Fibroblast of lung (primary cell): ENCODE data around the gene ARHGAP10. TPM values are rescaled to one million over a fixed set of nuclear protein-coding genes. Genes with fewer than 3 reads are reported as not detected.

Source experiments
- DNase-seq, 2 donors: peaks; one replicate each; pipeline versions ENCODE4 v3.0.0 to v3.0.0-alpha.2; 2010; ENCODE audit warnings: low read depth in 2 of 2
- H2AFZ ChIP-seq: 2 replicates; pipeline ENCODE4 v1.5.1; 2012; ENCODE audit warnings: low read length, control low read depth, inconsistent platforms
- H3K27ac ChIP-seq: 2 replicates; pipeline ENCODE4 v1.5.1; 2011; ENCODE audit warnings: low read length, control low read depth; ENCODE audit not compliant: insufficient read depth
- H3K27me3 ChIP-seq: 2 replicates; pipeline ENCODE4 v1.5.1; 2011; ENCODE audit warnings: mild to moderate bottlenecking, low read length; ENCODE audit not compliant: control insufficient read depth, insufficient read depth
- H3K36me3 ChIP-seq: 2 replicates; pipeline ENCODE4 v1.5.1; 2011; ENCODE audit warnings: low read length; ENCODE audit not compliant: control insufficient read depth, insufficient read depth
- H3K4me1 ChIP-seq: 2 replicates; pipeline ENCODE4 v1.5.1; 2011; ENCODE audit warnings: low read length; ENCODE audit not compliant: control insufficient read depth, insufficient read depth; ENCODE audit errors: extremely low read depth
- H3K4me2 ChIP-seq: 2 replicates; pipeline ENCODE4 v1.5.1; 2011; ENCODE audit warnings: low read length, control low read depth; ENCODE audit not compliant: insufficient read depth; ENCODE audit errors: extremely low read depth
- H3K4me3 ChIP-seq, 4 experiments: fragments of 200-600 bp in 1 of 4; sonication (generic) in 1 of 4; replicated peaks in 1 of 4; 2 replicates each; pipeline ENCODE4 v1.5.1; 2011 to 2016; ENCODE audit warnings: low read length in 4 of 4, low read depth in 3 of 4, mild to moderate bottlenecking in 3 of 4, control low read depth in 2 of 4, inconsistent platforms in 1 of 4, mixed read lengths in 1 of 4; ENCODE audit not compliant: insufficient read depth in 1 of 4; ENCODE audit errors: control extremely low read depth in 1 of 4
- H3K79me2 ChIP-seq: 2 replicates; pipeline ENCODE4 v1.5.1; 2012; ENCODE audit warnings: mild to moderate bottlenecking, low read length, inconsistent platforms; ENCODE audit not compliant: control insufficient read depth, insufficient read depth
- H3K9ac ChIP-seq: 2 replicates; pipeline ENCODE4 v1.5.1; 2011; ENCODE audit warnings: mild to moderate bottlenecking, low read length, control low read depth; ENCODE audit not compliant: insufficient read depth
- H3K9me3 ChIP-seq: 2 replicates; pipeline ENCODE4 v1.5.1; 2012; ENCODE audit warnings: low read depth, low read length; ENCODE audit not compliant: control insufficient read depth, insufficient read depth
- H4K20me1 ChIP-seq: 2 replicates; pipeline ENCODE4 v1.5.1; 2011; ENCODE audit warnings: low read length; ENCODE audit not compliant: control insufficient read depth, insufficient read depth; ENCODE audit errors: extremely low read depth
- EZH2 ChIP-seq: IDR thresholded peaks from 2 replicates; pipeline ENCODE4 v1.5.1; 2012; ENCODE audit warnings: low read length, control low read depth, mild to moderate bottlenecking; ENCODE audit errors: missing control alignments
- polyA plus RNA-seq, 2 donors: library from polyadenylated mRNA; depleted of rRNA in 1 of 2; stranded (reverse) in 1 of 2; unstranded in 1 of 2; fragments of >200 nt; gene quantifications; 2 replicates each; pipeline ENCODE4 v1.2.1, GENCODE V29; 2011 to 2012; ENCODE audit warnings: missing spikeins in 1 of 2
- total RNA-seq: library from RNA; depleted of rRNA; stranded (reverse); fragments of >200 nt; gene quantifications from 2 replicates; pipeline ENCODE4 v1.2.1, GENCODE V29; 2014
- TF ChIP-seq, protein P1 (sequence below), 2 donors: IDR thresholded peaks in 1 of 2; conservative IDR thresholded peaks in 1 of 2; 1 replicate in 1 of 2; 2 replicates in 1 of 2; pipeline ENCODE4 v1.5.1; 2011 to 2012; ENCODE audit warnings: low read length in 2 of 2, control low read depth in 1 of 2, inconsistent platforms in 1 of 2, low read depth in 1 of 2, mild to moderate bottlenecking in 1 of 2

The ARHGAP10 gene
- total and polyA plus RNA-seq, 2 donors (not counting 1 experiment from before 2014, with no cell fraction given), result 21.6 to 35.8 TPM

DNA sequence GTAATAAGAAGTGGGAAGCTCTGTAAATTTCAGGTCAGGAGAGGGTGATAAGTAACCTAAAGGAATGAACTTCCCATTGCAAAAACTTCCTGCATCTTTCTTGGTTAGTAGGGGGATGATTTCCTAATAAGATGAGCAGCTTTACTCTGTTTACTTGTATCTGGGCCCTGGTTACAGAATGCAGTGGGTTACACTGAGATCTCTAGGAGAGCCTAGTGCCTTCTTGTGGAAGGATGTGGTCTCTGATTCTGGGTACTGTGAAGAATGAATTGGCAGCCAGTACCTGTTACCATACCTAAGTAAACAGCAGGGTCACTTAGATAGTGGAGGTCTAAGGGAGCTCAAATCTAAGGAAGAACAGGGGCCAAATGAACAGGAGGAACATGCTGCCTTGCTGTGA is 320.6 kb downstream of the ARHGAP10 start:
- H4K20me1 ChIP-seq, result no peaks in the 10 kb centered on the region
- H3K4me1 ChIP-seq, result no peaks in the 10 kb centered on the region
- H3K36me3 ChIP-seq, result no peaks in the 10 kb centered on the region
- H3K27me3 ChIP-seq, result no peaks in the 10 kb centered on the region
- no peak overlapping the region for H2AFZ ChIP-seq
- no peak overlapping the region for H3K4me3 ChIP-seq
- no peak overlapping the region for H3K4me2 ChIP-seq
- no peak overlapping the region for H3K9ac ChIP-seq
- DNase-seq, result peak in 1 of 2 donors; percentile 31
- no peak overlapping the region for H3K27ac ChIP-seq
- TF ChIP-seq, protein P1, sequence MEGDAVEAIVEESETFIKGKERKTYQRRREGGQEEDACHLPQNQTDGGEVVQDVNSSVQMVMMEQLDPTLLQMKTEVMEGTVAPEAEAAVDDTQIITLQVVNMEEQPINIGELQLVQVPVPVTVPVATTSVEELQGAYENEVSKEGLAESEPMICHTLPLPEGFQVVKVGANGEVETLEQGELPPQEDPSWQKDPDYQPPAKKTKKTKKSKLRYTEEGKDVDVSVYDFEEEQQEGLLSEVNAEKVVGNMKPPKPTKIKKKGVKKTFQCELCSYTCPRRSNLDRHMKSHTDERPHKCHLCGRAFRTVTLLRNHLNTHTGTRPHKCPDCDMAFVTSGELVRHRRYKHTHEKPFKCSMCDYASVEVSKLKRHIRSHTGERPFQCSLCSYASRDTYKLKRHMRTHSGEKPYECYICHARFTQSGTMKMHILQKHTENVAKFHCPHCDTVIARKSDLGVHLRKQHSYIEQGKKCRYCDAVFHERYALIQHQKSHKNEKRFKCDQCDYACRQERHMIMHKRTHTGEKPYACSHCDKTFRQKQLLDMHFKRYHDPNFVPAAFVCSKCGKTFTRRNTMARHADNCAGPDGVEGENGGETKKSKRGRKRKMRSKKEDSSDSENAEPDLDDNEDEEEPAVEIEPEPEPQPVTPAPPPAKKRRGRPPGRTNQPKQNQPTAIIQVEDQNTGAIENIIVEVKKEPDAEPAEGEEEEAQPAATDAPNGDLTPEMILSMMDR (conservative IDR thresholded peaks at IDR 0.05 in 1 of 2, IDR thresholded peaks at IDR 0.05 in 1 of 2; ENCODE audit: low read depth in 1 of 2, low read length in 2 of 2), result peak in 1 of 2 donors; percentile 14
- no peak for TF ChIP-seq EZH2
- no peaks in the 10 kb centered on the region for H3K9me3 ChIP-seq
- H3K79me2 ChIP-seq, result peaks cover 2% of the 10 kb centered on the region

DNA sequence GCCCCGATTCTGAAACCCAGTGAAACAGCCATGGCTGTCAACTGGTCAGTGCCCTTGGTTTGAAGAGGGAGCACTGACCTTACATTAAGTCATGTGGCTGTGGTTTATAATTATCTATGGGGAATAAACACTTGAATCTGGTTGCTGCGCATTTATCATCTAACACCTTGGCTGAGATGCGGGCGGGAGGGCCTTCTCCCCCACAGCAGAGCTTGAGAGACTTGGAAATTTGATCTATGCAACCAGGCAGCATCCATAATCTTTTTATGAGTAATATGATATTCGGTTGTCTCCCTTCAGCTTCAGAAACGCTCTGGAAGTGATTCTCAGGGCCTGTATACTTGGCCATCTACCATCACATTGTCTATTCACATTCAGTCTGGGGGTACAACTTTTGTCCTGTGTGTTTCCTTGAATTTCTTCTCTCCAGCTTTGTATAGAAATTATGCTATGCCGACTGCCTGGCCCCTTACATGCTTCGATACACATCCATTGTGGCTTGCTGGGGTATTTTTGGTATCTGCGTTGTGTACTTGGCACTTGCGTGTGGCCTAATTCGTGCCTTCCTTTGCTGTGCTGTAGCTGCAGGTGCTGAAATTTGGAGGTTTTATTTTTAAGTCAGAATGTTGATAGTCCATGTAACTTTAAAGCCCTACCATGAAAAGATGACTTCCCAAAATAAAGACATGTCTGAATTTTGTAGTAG is 321.6 kb downstream of the ARHGAP10 start:
- Histone ChIP-seq H3K4me1 (no peaks in the 10 kb centered on the region), H3K79me2 (peaks cover 2% of the 10 kb centered on the region), H3K36me3 (no peaks in the 10 kb centered on the region), H3K4me3 (no peak overlapping the region), H3K27me3 (no peaks in the 10 kb centered on the region), H3K27ac (no peak overlapping the region), H3K9me3 (no peaks in the 10 kb centered on the region), H4K20me1 (no peaks in the 10 kb centered on the region), H3K9ac (no peak overlapping the region), H3K4me2 (no peak overlapping the region), H2AFZ (no peak overlapping the region)
- TF ChIP-seq, protein P1 (conservative IDR thresholded peaks at IDR 0.05 in 1 of 2, IDR thresholded peaks at IDR 0.05 in 1 of 2; ENCODE audit: low read depth in 1 of 2, low read length in 2 of 2), result no peak
- TF ChIP-seq EZH2, result no peak
- DNase-seq, result peak in 1 of 2 donors; percentile 46

DNA sequence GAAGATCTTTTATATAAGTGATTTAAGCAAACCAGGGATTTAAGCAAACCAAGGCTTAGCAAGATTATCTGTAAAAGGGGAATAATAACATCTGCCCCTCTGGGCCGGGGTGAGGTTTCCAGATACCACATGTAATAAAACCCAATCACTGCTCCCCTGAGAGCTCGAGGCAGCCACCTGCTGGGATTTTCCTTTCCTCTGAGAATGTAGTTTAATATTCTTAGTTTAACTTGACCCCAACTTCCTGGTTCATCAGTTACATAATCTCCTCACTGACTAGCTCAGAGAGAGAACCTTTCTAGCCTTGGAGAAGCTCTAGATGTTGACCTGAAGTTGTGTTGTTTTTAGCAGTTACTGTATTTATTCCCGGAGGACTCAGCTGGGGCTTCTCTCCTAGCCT is 322.4 kb downstream of the ARHGAP10 start:
- Histone ChIP-seq H3K36me3 (no peaks in the 10 kb centered on the region), H3K9ac (no peak overlapping the region), H3K4me1 (no peaks in the 10 kb centered on the region), H3K4me3 (no peak overlapping the region), H3K4me2 (no peak overlapping the region), H4K20me1 (no peaks in the 10 kb centered on the region), H3K79me2 (peaks cover 2% of the 10 kb centered on the region), H3K9me3 (no peaks in the 10 kb centered on the region), H3K27me3 (no peaks in the 10 kb centered on the region), H2AFZ (no peak overlapping the region), H3K27ac (no peak overlapping the region)
- no peak for DNase-seq
- TF ChIP-seq, protein P1 (conservative IDR thresholded peaks at IDR 0.05 in 1 of 2, IDR thresholded peaks at IDR 0.05 in 1 of 2; ENCODE audit: low read depth in 1 of 2, low read length in 2 of 2), result no peak
- TF ChIP-seq EZH2, result no peak
